Thyroid gland (tissue), 4 donors: ENCODE data around the gene MRNIP. TPM values are rescaled to one million over a fixed set of nuclear protein-coding genes. Genes with fewer than 3 reads are reported as not detected.

Source experiments
- DNase-seq, 2 donors: peaks; one replicate each; pipeline ENCODE4 v3.0.0-alpha.2; 2019
- H3K27ac ChIP-seq, 3 donors: fragments of 200-600 bp; sonication (generic); 1 replicate in 2 of 3; 2 replicates in 1 of 3; pipeline ENCODE4 v1.5.1; 2016 to 2019; ENCODE audit warnings: mild to moderate bottlenecking in 1 of 3, moderate library complexity in 1 of 3
- H3K27me3 ChIP-seq: fragments of 200-600 bp; sonication (generic); one replicate; pipeline ENCODE4 v1.5.1; 2019
- H3K36me3 ChIP-seq, 2 donors: fragments of 200-600 bp; sonication (generic); one replicate each; pipeline ENCODE4 v1.5.1; 2016 to 2019
- H3K4me1 ChIP-seq, 2 donors: fragments of 200-600 bp; sonication (generic); one replicate each; pipeline ENCODE4 v1.5.1; 2017 to 2019
- H3K4me3 ChIP-seq, 3 donors: fragments of 200-600 bp; sonication (generic); replicated peaks in 1 of 3; 1 replicate in 2 of 3; 2 replicates in 1 of 3; pipeline ENCODE4 v1.5.1; 2016; ENCODE audit warnings: mild to moderate bottlenecking in 1 of 3
- H3K9me3 ChIP-seq: fragments of 200-600 bp; sonication (generic); one replicate; pipeline ENCODE4 v1.5.1; 2017
- POLR2A ChIP-seq, 2 donors: fragments of 450-650 bp; IDR thresholded peaks; one replicate each; pipeline ENCODE4 v1.6.1; 2017; ENCODE audit warnings: antibody characterized with exemption in 2 of 2, mild to moderate bottlenecking in 2 of 2, moderate library complexity in 1 of 2
- WGBS, 2 donors: methylation state at CpG; one replicate each; pipeline ENCODE4 v1.1.5; 2017; 5-methylcytosine and 5-hydroxymethylcytosine counted together
- intact Hi-C: fragments of 100-400 bp; cut with DNase I; formaldehyde crosslinking; loops from one replicate; pipeline ENCODE4 v1.15.1; 2023
- total RNA-seq, 4 donors: library from RNA; depleted of rRNA; stranded (reverse); fragments of >200 nt; gene quantifications; one replicate each; pipeline ENCODE4 v1.2.3, GENCODE V29; 2016
- TF ChIP-seq, protein P1 (sequence below), 6 experiments: fragments of 200-600 bp in 3 of 6; fragments of 450-650 bp in 3 of 6; sonication (generic) in 3 of 6; IDR thresholded peaks; one replicate each; pipeline ENCODE4 v1.5.1; 2016 to 2019; ENCODE audit warnings: antibody characterized with exemption in 6 of 6, mild to moderate bottlenecking in 2 of 6, inconsistent platforms in 1 of 6, moderate library complexity in 1 of 6

The MRNIP gene
- total RNA-seq, 4 donors from 2014 or later = 37.1 to 68.2 (median 52.1) TPM

DNA sequence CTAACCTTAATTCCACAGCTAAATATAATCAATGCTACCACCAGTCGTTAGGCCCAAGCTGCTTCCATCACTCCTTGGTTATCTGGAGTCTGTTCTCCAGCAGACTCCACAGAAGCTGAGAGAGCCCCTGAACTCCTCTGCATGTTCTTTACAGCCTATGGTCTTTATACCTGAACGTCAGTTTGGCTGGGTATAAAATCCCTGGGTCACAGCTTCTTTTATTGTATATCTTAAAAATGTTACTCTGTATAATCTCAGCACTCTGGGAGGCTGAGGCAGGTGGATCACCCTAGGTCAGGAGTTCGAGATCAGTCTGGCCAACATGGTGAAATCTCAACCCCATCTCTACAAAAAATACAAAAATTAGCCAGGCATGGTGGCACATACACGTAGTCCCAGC lies 23.7 kb upstream of the MRNIP start:
- H3K4me3 ChIP-seq = no peak overlapping the region
- H3K9me3 ChIP-seq = no peaks in the 10 kb centered on the region
- WGBS, 2 donors = 85 to 93% methylated on average over 4 of the region's 4 CpGs
- no peaks in the 10 kb centered on the region for H3K27me3 ChIP-seq
- no peak overlapping the region for H3K27ac ChIP-seq
- no peak for TF ChIP-seq POLR2A (IDR thresholded peaks at IDR 0.05)
- TF ChIP-seq, protein P1, sequence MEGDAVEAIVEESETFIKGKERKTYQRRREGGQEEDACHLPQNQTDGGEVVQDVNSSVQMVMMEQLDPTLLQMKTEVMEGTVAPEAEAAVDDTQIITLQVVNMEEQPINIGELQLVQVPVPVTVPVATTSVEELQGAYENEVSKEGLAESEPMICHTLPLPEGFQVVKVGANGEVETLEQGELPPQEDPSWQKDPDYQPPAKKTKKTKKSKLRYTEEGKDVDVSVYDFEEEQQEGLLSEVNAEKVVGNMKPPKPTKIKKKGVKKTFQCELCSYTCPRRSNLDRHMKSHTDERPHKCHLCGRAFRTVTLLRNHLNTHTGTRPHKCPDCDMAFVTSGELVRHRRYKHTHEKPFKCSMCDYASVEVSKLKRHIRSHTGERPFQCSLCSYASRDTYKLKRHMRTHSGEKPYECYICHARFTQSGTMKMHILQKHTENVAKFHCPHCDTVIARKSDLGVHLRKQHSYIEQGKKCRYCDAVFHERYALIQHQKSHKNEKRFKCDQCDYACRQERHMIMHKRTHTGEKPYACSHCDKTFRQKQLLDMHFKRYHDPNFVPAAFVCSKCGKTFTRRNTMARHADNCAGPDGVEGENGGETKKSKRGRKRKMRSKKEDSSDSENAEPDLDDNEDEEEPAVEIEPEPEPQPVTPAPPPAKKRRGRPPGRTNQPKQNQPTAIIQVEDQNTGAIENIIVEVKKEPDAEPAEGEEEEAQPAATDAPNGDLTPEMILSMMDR (IDR thresholded peaks at IDR 0.05) = no peak
- DNase-seq = no peak
- H3K4me1 ChIP-seq = no peaks in the 10 kb centered on the region
- peaks cover 26 to 27% of the 10 kb centered on the region in 2 donors for H3K36me3 ChIP-seq
- intact Hi-C loops = no loop called here

DNA sequence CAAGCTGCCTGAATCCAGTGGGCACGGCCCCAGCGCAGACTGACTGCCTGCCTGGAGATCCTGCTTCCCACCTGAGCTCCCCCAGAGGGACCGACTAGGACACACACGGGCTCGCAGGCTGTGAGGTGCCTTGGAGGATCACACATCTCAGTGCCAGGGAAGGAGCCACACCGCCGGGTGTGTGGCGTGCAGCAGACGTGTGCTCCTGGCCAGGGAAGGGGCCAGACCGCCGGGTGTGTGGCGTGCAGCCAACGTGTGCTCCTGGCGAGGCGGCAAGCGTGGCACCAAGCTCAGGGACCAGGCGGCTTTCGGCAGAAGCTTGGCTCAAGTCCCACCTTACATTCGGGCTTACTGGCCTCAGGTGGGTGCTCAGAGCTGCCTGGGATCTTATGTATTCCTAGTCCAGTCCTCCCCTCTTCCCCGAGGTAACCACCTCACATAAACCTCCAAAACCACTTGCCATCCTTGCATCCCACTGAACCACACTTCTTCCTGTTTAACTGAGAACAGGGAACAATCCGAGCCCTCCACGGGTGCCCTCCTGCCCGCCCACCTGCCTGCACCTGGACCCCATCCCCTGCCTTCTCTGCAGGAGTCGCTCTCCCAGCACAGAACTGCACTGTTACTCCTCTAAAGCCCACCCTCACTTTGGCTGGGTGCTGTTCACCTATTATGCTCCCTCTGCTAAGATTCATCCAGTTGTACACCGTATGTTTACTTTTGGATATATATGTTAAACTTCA lies 22.4 kb upstream of the MRNIP start:
- WGBS, 2 donors = 90 to 92% methylated on average over 23 to 25 of the region's 25 CpGs
- TF ChIP-seq, protein P1 (IDR thresholded peaks at IDR 0.05) = no peak
- TF ChIP-seq POLR2A (IDR thresholded peaks at IDR 0.05) = no peak
- Histone ChIP-seq H3K36me3 (peaks cover 22 to 23% of the 10 kb centered on the region in 2 donors), H3K27ac (no peak overlapping the region), H3K4me1 (no peaks in the 10 kb centered on the region), H3K4me3 (no peak overlapping the region), H3K9me3 (no peaks in the 10 kb centered on the region), H3K27me3 (no peaks in the 10 kb centered on the region)
- intact Hi-C loops = no loop called here
- no peak for DNase-seq

DNA sequence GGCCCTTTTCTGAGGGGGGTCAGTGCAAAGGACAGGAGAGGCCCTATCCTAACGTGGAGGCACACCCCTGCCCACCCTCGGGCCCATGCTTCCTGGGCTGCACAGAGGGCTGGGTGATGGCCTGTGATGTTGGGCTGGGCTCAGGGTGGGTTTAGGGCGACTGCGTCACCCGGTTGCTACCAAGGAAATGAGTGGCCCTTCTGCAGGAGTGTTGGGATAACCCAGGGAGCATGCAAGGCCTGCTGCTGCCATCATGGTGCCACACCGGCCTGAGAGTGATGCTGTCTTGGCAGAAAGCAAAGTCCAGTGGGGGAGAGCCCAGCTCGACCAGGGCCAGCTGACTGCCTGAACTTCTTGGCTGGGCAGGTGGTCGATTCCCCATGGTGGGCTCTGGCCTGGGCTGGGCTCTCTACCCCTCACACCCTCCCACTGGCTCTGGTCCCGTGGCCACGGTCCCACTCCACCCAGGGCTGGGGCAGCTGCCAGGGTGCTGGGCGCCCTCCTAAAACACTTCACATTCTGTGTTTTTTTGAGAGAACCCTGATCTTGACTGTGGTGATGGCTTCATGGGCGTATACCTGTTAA lies 21.5 kb upstream of the MRNIP start:
- 84 to 90% methylated on average over 8 to 11 of the region's 12 CpGs for WGBS, 2 donors
- DNase-seq = no peak
- no peak overlapping the region for H3K27ac ChIP-seq
- H3K4me1 ChIP-seq = no peaks in the 10 kb centered on the region
- intact Hi-C loops = no loop called here
- peaks cover 28 to 29% of the 10 kb centered on the region in 2 donors for H3K36me3 ChIP-seq
- TF ChIP-seq POLR2A (IDR thresholded peaks at IDR 0.05) = no peak
- TF ChIP-seq, protein P1 (IDR thresholded peaks at IDR 0.05) = no peak
- no peaks in the 10 kb centered on the region for H3K9me3 ChIP-seq
- H3K4me3 ChIP-seq = no peak overlapping the region
- no peaks in the 10 kb centered on the region for H3K27me3 ChIP-seq

DNA sequence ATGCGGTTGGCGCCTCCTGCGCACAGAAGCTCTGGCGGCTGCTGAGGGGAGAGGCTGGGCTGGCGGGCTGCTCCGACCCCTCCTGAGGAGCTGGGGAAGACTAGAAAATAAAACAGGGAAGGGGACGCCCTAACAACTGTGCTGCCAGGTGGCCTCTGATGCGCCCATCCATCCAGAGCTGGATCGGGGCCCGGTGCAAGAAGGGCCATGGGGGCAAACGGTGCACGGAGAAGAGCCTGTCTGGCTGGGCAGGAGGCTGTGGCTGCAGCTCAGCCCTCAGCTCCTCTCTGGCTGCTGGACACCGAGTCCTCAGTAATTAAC lies 21.0 kb upstream of the MRNIP start:
- no peak for DNase-seq
- no peaks in the 10 kb centered on the region for H3K9me3 ChIP-seq
- WGBS, 2 donors = 80% methylated on average over 13 of the region's 13 CpGs
- H3K36me3 ChIP-seq = peaks cover 28 to 31% of the 10 kb centered on the region in 2 donors
- H3K27me3 ChIP-seq = no peaks in the 10 kb centered on the region
- TF ChIP-seq, protein P1 (IDR thresholded peaks at IDR 0.05) = no peak
- TF ChIP-seq POLR2A (IDR thresholded peaks at IDR 0.05) = no peak
- H3K4me3 ChIP-seq = no peak overlapping the region
- intact Hi-C loops = no loop called here
- H3K27ac ChIP-seq = no peak overlapping the region
- H3K4me1 ChIP-seq = no peaks in the 10 kb centered on the region

DNA sequence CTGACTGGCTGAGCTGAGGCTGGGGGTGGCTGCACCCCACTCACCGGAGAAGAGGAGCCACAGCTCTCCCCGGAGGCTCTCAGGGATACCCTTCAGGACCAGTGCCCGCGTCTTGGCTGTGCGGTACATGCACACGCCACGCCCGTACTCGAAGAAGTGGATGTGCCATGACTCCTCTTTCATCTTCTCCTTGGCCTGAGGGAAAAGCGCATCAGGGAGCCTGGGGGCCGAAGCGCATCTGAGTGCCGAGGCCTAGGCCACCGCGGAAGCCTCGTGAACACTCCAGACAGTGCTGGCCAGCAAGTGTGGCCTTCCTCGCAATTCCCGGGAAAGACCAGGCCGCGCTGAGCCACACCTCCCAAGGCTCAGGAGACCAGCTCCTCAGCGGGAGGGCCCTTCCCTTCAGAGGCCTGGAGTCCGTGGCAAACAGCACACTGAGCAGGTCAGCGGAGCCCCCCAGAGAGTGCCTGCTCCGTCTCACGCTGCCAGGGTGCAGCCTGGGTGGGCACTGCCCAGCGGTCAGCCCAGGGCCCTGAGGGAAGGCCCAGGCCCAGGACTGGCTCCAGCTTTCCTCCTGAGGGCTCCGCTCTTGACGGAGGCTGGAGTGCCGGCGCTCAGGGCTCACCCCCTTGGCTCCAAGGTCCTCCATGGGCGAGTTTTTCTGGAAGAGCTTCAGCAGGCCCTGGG lies 20.5 kb upstream of the MRNIP start:
- intact Hi-C loops = no loop called here
- Histone ChIP-seq H3K27me3 (no peaks in the 10 kb centered on the region), H3K36me3 (peaks cover 28 to 31% of the 10 kb centered on the region in 2 donors), H3K27ac (no peak overlapping the region), H3K4me3 (no peak overlapping the region), H3K9me3 (no peaks in the 10 kb centered on the region), H3K4me1 (no peaks in the 10 kb centered on the region)
- WGBS, 2 donors = 95 to 98% methylated on average over 20 to 25 of the region's 31 CpGs
- no peak for DNase-seq
- no peak for TF ChIP-seq POLR2A (IDR thresholded peaks at IDR 0.05)
- TF ChIP-seq, protein P1 (IDR thresholded peaks at IDR 0.05) = no peak
